A549 (cell line): ENCODE measurements around the gene OR52B6. TPM values are rescaled to one million over a fixed set of nuclear protein-coding genes. Genes with fewer than 3 reads are reported as not detected.
A peak's percentile ranks its signal among the peaks of the same experiment; 100 is the strongest.

Source experiments
- ATAC-seq, 2 experiments: fragments of 200-7000 bp in 1 of 2; fragments of >200 bp in 1 of 2; cut with Nextera tagmentation in 1 of 2; cut with Tn5 transposase in 1 of 2; 3 replicates each; pipeline versions ENCODE4 v1.8.0 to v1.9.1; 2018 to 2020; ENCODE audit warnings: mild to moderate bottlenecking in 1 of 2, moderate library complexity in 1 of 2
- CTCF ChIA-PET: fragments of 300-600 bp; sonication (Branson Sonifier 250); formaldehyde crosslinking; extraction: SDS; loops from one replicate; lab custom pipeline; 2021; ENCODE audit warnings: antibody characterized with exemption, inconsistent platforms; lab: Yijun Ruan, JAX
- POLR2A ChIA-PET: fragments of 350-600 bp; formaldehyde crosslinking; extraction: SDS; loops from one replicate; lab custom pipeline; 2021; ENCODE audit warnings: antibody characterized with exemption, inconsistent platforms; lab: Yijun Ruan, JAX
- DNase-seq, 2 experiments: peaks; one replicate each; pipeline versions ENCODE4 v3.0.0 to v3.0.0-alpha.2; 2011 to 2016; ENCODE audit warnings: low read depth in 1 of 2, low spot score in 1 of 2
- FAIRE-seq: peaks from 2 replicates; lab custom pipeline; 2011; peaks lifted over from hg19 to GRCh38; lab: Jason Lieb, UNC
- H3K27ac ChIP-seq, 2 experiments: fragments of >200 bp; sonication (Bioruptor Twin); formaldehyde crosslinking; 3 replicates each; pipeline ENCODE4 v1.5.1; 2016 to 2017
- H3K4me1 ChIP-seq: fragments of >200 bp; sonication (Bioruptor Twin); formaldehyde crosslinking; 3 replicates; pipeline ENCODE4 v1.6.1; 2016
- H3K4me2 ChIP-seq: fragments of >200 bp; sonication (Bioruptor Twin); formaldehyde crosslinking; 3 replicates; pipeline ENCODE4 v1.6.1; 2016
- H3K4me3 ChIP-seq: fragments of >200 bp; sonication (Bioruptor Twin); formaldehyde crosslinking; 3 replicates; pipeline ENCODE4 v1.5.1; 2016
- H3K9me3 ChIP-seq: fragments of >200 bp; sonication (Bioruptor Twin); formaldehyde crosslinking; 3 replicates; pipeline ENCODE4 v1.6.1; 2016
- CHD4 ChIP-seq: fragments of 200-600 bp; sonication (generic); IDR thresholded peaks from 2 replicates; pipeline ENCODE4 v1.6.1; 2016; ENCODE audit warnings: antibody characterized with exemption, mild to moderate bottlenecking, borderline replicate concordance
- EHF ChIP-seq: fragments of 250-450 bp; sonication (Bioruptor Pico); IDR thresholded peaks from 2 replicates; pipeline ENCODE4 v1.5.0; 2020; ENCODE audit warnings: mild to moderate bottlenecking
- EHMT2 ChIP-seq: fragments of 200-600 bp; sonication (generic); IDR thresholded peaks from 2 replicates; pipeline ENCODE4 v1.6.1; 2016; ENCODE audit warnings: antibody characterized with exemption, low read depth, mild to moderate bottlenecking, moderate library complexity
- EP300 ChIP-seq, 2 experiments: fragments of >200 bp; sonication (Bioruptor Twin); formaldehyde crosslinking; IDR thresholded peaks; 2 replicates in 1 of 2; 3 replicates in 1 of 2; pipeline ENCODE4 v1.6.1; 2016 to 2017
- FOSB ChIP-seq: fragments of 250-450 bp; sonication (Bioruptor Pico); IDR thresholded peaks from 2 replicates; pipeline ENCODE4 v1.5.0; 2020; ENCODE audit warnings: mild to moderate bottlenecking, moderate library complexity
- FOSL2 ChIP-seq, 2 experiments: fragments of 450-650 bp in 1 of 2; fragments of >200 bp in 1 of 2; sonication (Bioruptor Twin) in 1 of 2; formaldehyde crosslinking; IDR thresholded peaks; 2 replicates each; pipeline versions ENCODE4 v1.5.0 to v1.6.1; 2016 to 2020; ENCODE audit warnings: mild to moderate bottlenecking in 1 of 2, moderate library complexity in 1 of 2
- FOXS1 ChIP-seq: fragments of 250-450 bp; sonication (Bioruptor Pico); IDR thresholded peaks from 2 replicates; pipeline ENCODE4 v1.5.0; 2020; ENCODE audit warnings: mild to moderate bottlenecking, moderate library complexity
- GATA3 ChIP-seq: IDR thresholded peaks from 2 replicates; pipeline ENCODE4 v1.6.1; 2012; ENCODE audit warnings: borderline replicate concordance
- HOXA7 ChIP-seq: fragments of 250-450 bp; sonication (Bioruptor Pico); IDR thresholded peaks from 2 replicates; pipeline ENCODE4 v1.5.0; 2020; ENCODE audit warnings: mild to moderate bottlenecking, moderate library complexity
- HOXB5 ChIP-seq: fragments of 250-450 bp; sonication (Bioruptor Pico); IDR thresholded peaks from 2 replicates; pipeline ENCODE4 v1.5.0; 2020; ENCODE audit warnings: mild to moderate bottlenecking, moderate library complexity
- JUN ChIP-seq, 2 experiments: fragments of >200 bp; sonication (Bioruptor Twin); formaldehyde crosslinking; IDR thresholded peaks; 2 replicates in 1 of 2; 3 replicates in 1 of 2; pipeline ENCODE4 v1.6.1; 2016 to 2017
- KDM1A ChIP-seq: fragments of 200-600 bp; sonication (generic); IDR thresholded peaks from 2 replicates; pipeline ENCODE4 v1.6.1; 2016; ENCODE audit warnings: low read depth, mild to moderate bottlenecking
- PHF8 ChIP-seq: fragments of 200-600 bp; sonication (generic); IDR thresholded peaks from 2 replicates; pipeline ENCODE4 v1.6.1; 2016; ENCODE audit warnings: low read depth, mild to moderate bottlenecking, antibody characterized with exemption, moderate library complexity, borderline replicate concordance
- RFX5 ChIP-seq: fragments of 450-650 bp; IDR thresholded peaks from 2 replicates; pipeline ENCODE4 v1.7.1; 2014; ENCODE audit warnings: antibody characterized with exemption, mild to moderate bottlenecking, moderate library complexity
- SMC3 ChIP-seq: fragments of >200 bp; sonication (Bioruptor Twin); formaldehyde crosslinking; IDR thresholded peaks from 3 replicates; pipeline ENCODE4 v1.6.1; 2018; ENCODE audit warnings: inconsistent platforms
- TFCP2L1 ChIP-seq: fragments of 250-450 bp; sonication (Bioruptor Pico); IDR thresholded peaks from 2 replicates; pipeline ENCODE4 v1.5.0; 2021; ENCODE audit warnings: mild to moderate bottlenecking
- ZC3H11A ChIP-seq: fragments of 450-650 bp; IDR thresholded peaks from 2 replicates; pipeline ENCODE4 v1.6.1; 2014; ENCODE audit warnings: antibody characterized with exemption, mild to moderate bottlenecking
- WGBS: methylation state at CpG from one replicate; pipeline ENCODE4 v1.1.6; 2017; ENCODE audit errors: missing lambda C conversion rate; 5-methylcytosine and 5-hydroxymethylcytosine counted together
- polyA plus RNA-seq, 4 experiments: library from polyadenylated mRNA; depleted of rRNA in 3 of 4; stranded (reverse); fragments of >200 nt; fragmentation: RNase III in 1 of 4; extraction: RNeasy Plus Mini Kit Qiagen cat#74134 plus additional on column Dnase treatment in 1 of 4; gene quantifications; 2 replicates in 3 of 4; 3 replicates in 1 of 4; pipeline ENCODE4 v1.2.3, GENCODE V29; 2011 to 2017
- TF ChIP-seq, protein P1 (sequence below): fragments of 150-350 bp; IDR thresholded peaks from 2 replicates; pipeline ENCODE4 v1.6.1; 2014; ENCODE audit warnings: low read depth, mild to moderate bottlenecking, low read length
- TF ChIP-seq, protein P2 (sequence below): IDR thresholded peaks from 2 replicates; pipeline ENCODE4 v1.6.1; 2012; ENCODE audit warnings: low read depth, borderline replicate concordance
- TF ChIP-seq, protein P3 (sequence below): fragments of >200 bp; sonication (Bioruptor Twin); formaldehyde crosslinking; IDR thresholded peaks from 3 replicates; pipeline ENCODE4 v1.6.1; 2016
- TF ChIP-seq, protein P4 (sequence below): fragments of >200 bp; sonication (Bioruptor Twin); formaldehyde crosslinking; IDR thresholded peaks from 2 replicates; pipeline ENCODE4 v1.6.1; 2016
- TF ChIP-seq, protein P5 (sequence below): fragments of >200 bp; sonication (Bioruptor Twin); formaldehyde crosslinking; IDR thresholded peaks from 3 replicates; pipeline ENCODE4 v1.5.1; 2016
- TF ChIP-seq, protein P6 (sequence below): IDR thresholded peaks from 2 replicates; pipeline ENCODE4 v1.6.1; 2012
- TF ChIP-seq, protein P7 (sequence below): IDR thresholded peaks from 2 replicates; pipeline ENCODE4 v1.6.1; 2012

OR52B6 gene
- polyA plus RNA-seq, 2 of the 4 experiments (the other 2 are of a cell fraction): not detected

DNA sequence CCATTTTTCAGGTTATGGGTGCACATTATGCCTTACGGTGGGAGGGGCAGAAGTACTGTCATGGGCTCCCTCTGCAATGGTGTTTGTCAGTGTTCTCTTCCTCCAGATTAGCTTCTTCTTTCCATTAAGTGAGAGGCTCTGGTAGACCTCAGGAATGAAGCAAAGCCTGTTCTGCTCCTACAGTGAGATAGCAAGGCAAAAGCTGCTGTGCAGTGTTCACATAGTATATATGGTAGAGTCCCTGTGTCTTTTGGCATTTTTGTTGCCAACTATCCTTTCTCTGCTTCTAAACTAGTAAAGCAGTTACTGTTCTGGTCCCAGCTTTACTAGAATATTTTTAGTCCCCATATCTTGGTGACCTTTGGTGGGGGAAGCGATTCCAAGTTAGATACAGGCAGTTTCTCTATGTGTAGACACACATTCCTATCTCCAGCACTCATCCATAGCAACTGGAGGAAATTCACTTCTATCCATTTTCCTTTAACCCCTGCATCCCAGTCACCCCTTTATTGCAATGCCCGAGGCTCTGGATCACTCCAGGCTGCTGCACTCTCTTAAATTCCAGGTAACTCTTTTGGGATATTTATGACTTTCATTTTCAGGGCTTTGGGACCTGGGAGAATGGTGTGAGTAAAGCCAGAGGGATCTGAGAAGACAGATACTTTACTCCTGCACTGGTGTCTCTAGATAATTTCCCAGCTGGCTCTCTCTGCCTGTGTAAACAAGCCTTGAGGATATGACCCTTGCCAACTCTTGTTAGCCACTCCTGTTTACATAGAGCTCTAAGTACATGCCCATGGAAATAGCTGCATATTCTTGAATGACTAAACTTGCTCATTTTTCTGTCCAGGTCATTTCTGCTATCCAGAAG is 40.2 kb downstream of the OR52B6 start:
- no peaks in the 10 kb centered on the region for H3K9me3 ChIP-seq
- DNase-seq (peak; percentile 80 to 91), FAIRE-seq (peak; percentile 43), ATAC-seq (peak; percentile 90 to 92)
- WGBS: 7% methylated on average over 3 of the region's 3 CpGs
- peaks cover 58% of the 10 kb centered on the region for H3K4me1 ChIP-seq
- peak overlapping the region; percentile 17; the same call in 2 of the 3 replicates for H3K4me3 ChIP-seq
- ChIA-PET POLR2A (interaction anchor here (0.8 to 2.4 kb wide), 6 partner anchors 19 to 73 kb away, joined by 3 to 26 read pairs (median 4); partner anchors contain the start of genes TRIM5 and TRIM6), CTCF (interaction anchor here (0.5 to 7.4 kb wide), 8 partner anchors 19 to 1766 kb away, joined by 3 to 50 read pairs (median 3); partner anchors contain the start of genes TRIM22 and TRIM5)
- peak; percentile 52 to 69; a peak in 3 of 5 replicates for TF ChIP-seq JUN (IDR thresholded peaks at IDR 0.05)
- TF ChIP-seq TFCP2L1: no peak
- TF ChIP-seq, protein P1, sequence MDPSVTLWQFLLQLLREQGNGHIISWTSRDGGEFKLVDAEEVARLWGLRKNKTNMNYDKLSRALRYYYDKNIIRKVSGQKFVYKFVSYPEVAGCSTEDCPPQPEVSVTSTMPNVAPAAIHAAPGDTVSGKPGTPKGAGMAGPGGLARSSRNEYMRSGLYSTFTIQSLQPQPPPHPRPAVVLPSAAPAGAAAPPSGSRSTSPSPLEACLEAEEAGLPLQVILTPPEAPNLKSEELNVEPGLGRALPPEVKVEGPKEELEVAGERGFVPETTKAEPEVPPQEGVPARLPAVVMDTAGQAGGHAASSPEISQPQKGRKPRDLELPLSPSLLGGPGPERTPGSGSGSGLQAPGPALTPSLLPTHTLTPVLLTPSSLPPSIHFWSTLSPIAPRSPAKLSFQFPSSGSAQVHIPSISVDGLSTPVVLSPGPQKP: no peak
- TF ChIP-seq, protein P2, sequence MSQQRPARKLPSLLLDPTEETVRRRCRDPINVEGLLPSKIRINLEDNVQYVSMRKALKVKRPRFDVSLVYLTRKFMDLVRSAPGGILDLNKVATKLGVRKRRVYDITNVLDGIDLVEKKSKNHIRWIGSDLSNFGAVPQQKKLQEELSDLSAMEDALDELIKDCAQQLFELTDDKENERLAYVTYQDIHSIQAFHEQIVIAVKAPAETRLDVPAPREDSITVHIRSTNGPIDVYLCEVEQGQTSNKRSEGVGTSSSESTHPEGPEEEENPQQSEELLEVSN: no peak
- peak; percentile 73 for TF ChIP-seq GATA3
- TF ChIP-seq, protein P3, sequence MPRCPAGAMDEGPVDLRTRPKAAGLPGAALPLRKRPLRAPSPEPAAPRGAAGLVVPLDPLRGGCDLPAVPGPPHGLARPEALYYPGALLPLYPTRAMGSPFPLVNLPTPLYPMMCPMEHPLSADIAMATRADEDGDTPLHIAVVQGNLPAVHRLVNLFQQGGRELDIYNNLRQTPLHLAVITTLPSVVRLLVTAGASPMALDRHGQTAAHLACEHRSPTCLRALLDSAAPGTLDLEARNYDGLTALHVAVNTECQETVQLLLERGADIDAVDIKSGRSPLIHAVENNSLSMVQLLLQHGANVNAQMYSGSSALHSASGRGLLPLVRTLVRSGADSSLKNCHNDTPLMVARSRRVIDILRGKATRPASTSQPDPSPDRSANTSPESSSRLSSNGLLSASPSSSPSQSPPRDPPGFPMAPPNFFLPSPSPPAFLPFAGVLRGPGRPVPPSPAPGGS: 0 out of 3 replicates have a peak, but pooled peaks have one; percentile 37
- TF ChIP-seq CHD4: no peak
- 0 out of 2 replicates have a peak, but pooled peaks have one; percentile 29 for TF ChIP-seq HOXB5 (CRISPR knock-in tag)
- TF ChIP-seq KDM1A: no peak
- no peak for TF ChIP-seq EHF
- TF ChIP-seq SMC3: no peak
- TF ChIP-seq FOSB (CRISPR knock-in tag): no peak
- TF ChIP-seq HOXA7: 0 out of 2 replicates have a peak, but pooled peaks have one; percentile 50
- TF ChIP-seq EHMT2: no peak
- 0 out of 2 replicates have a peak, but pooled peaks have one; percentile 13 for TF ChIP-seq FOSL2 (IDR thresholded peaks at IDR 0.05)
- peak; percentile 66 for TF ChIP-seq FOSL2 (CRISPR knock-in tag; IDR thresholded peaks at IDR 0.05)
- TF ChIP-seq, protein P4, sequence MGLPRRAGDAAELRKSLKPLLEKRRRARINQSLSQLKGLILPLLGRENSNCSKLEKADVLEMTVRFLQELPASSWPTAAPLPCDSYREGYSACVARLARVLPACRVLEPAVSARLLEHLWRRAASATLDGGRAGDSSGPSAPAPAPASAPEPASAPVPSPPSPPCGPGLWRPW: no peak
- TF ChIP-seq, protein P5, sequence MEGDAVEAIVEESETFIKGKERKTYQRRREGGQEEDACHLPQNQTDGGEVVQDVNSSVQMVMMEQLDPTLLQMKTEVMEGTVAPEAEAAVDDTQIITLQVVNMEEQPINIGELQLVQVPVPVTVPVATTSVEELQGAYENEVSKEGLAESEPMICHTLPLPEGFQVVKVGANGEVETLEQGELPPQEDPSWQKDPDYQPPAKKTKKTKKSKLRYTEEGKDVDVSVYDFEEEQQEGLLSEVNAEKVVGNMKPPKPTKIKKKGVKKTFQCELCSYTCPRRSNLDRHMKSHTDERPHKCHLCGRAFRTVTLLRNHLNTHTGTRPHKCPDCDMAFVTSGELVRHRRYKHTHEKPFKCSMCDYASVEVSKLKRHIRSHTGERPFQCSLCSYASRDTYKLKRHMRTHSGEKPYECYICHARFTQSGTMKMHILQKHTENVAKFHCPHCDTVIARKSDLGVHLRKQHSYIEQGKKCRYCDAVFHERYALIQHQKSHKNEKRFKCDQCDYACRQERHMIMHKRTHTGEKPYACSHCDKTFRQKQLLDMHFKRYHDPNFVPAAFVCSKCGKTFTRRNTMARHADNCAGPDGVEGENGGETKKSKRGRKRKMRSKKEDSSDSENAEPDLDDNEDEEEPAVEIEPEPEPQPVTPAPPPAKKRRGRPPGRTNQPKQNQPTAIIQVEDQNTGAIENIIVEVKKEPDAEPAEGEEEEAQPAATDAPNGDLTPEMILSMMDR: no peak
- no peak for TF ChIP-seq PHF8
- peak in 1 of 2 experiments; percentile 46; a peak in 1 of 5 replicates for TF ChIP-seq EP300 (IDR thresholded peaks at IDR 0.05)
- TF ChIP-seq RFX5: no peak
- TF ChIP-seq, protein P6, sequence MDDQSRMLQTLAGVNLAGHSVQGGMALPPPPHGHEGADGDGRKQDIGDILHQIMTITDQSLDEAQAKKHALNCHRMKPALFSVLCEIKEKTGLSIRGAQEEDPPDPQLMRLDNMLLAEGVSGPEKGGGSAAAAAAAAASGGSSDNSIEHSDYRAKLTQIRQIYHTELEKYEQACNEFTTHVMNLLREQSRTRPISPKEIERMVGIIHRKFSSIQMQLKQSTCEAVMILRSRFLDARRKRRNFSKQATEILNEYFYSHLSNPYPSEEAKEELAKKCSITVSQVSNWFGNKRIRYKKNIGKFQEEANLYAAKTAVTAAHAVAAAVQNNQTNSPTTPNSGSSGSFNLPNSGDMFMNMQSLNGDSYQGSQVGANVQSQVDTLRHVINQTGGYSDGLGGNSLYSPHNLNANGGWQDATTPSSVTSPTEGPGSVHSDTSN: peak; percentile 55; the same call in 1 of the 2 replicates
- TF ChIP-seq, protein P7, sequence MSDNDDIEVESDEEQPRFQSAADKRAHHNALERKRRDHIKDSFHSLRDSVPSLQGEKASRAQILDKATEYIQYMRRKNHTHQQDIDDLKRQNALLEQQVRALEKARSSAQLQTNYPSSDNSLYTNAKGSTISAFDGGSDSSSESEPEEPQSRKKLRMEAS: peak; percentile 62
- peak; percentile 91; the same call in 1 of the 2 replicates for TF ChIP-seq FOXS1
- no peak for TF ChIP-seq ZC3H11A
- peak overlapping the region; percentile 86 for H3K4me2 ChIP-seq
- H3K27ac ChIP-seq: peak overlapping the region; percentile 79 to 91
